Measurements from ENCODE around the gene CNKSR2. TPM values are rescaled to one million over a fixed set of nuclear protein-coding genes. Genes with fewer than 3 reads are reported as not detected.

CNKSR2 gene
- total RNA-seq, 2 donors from 2014 or later = 1.7 TPM; not detected in 1

- no peaks in the 10 kb centered on the region for H3K36me3 ChIP-seq
- H3K27ac ChIP-seq = peak overlapping the region; percentile 35 to 69
Observed at GRCh38 chrX:21666252-21666651, 292.0 kb downstream of the CNKSR2 start.

GRCh38 chrX:21666679-21667078 lies 292.5 kb downstream of the CNKSR2 start:
- Histone ChIP-seq H3K4me3 (no peak overlapping the region), H3K36me3 (no peaks in the 10 kb centered on the region), H3K9me3 (no peaks in the 10 kb centered on the region), H3K27ac (peak overlapping the region; percentile 35 to 69), H3K27me3 (no peaks in the 10 kb centered on the region), H3K4me1 (no peaks in the 10 kb centered on the region)
- TF ChIP-seq CTCF (IDR thresholded peaks at IDR 0.05) = no peak
- no peak for DNase-seq (ENCODE audit: low spot score)

More at GRCh38 chrX:21666252-21666651, 292.0 kb downstream of the CNKSR2 start:
- H3K27me3 ChIP-seq = no peaks in the 10 kb centered on the region
- no peak overlapping the region for H3K4me3 ChIP-seq
- no peaks in the 10 kb centered on the region for H3K4me1 ChIP-seq
- no peaks in the 10 kb centered on the region for H3K9me3 ChIP-seq
- DNase-seq (ENCODE audit: low spot score) = no peak
- no peak for TF ChIP-seq CTCF (IDR thresholded peaks at IDR 0.05)

GRCh38 chrX:21674430-21675186 lies 300.4 kb downstream of the CNKSR2 start:
- H3K36me3 ChIP-seq = no peaks in the 10 kb centered on the region
- H3K27me3 ChIP-seq = no peaks in the 10 kb centered on the region

GRCh38 chrX:21675931-21676330 lies 301.7 kb downstream of the CNKSR2 start:
- TF ChIP-seq CTCF (IDR thresholded peaks at IDR 0.05) = no peak
- no peak for DNase-seq (ENCODE audit: low spot score)
- Histone ChIP-seq H3K27me3 (no peaks in the 10 kb centered on the region), H3K4me3 (no peak overlapping the region), H3K9me3 (no peaks in the 10 kb centered on the region), H3K27ac (no peak overlapping the region), H3K4me1 (no peaks in the 10 kb centered on the region), H3K36me3 (no peaks in the 10 kb centered on the region)

More at GRCh38 chrX:21674430-21675186, 300.4 kb downstream of the CNKSR2 start:
- Histone ChIP-seq H3K4me1 (no peaks in the 10 kb centered on the region), H3K4me3 (no peak overlapping the region), H3K9me3 (no peaks in the 10 kb centered on the region), H3K27ac (no peak overlapping the region)
- DNase-seq (ENCODE audit: low spot score) = no peak
- TF ChIP-seq CTCF (IDR thresholded peaks at IDR 0.05) = no peak

- no peak for TF ChIP-seq CTCF (IDR thresholded peaks at IDR 0.05)
- no peaks in the 10 kb centered on the region for H3K27me3 ChIP-seq
- no peaks in the 10 kb centered on the region for H3K36me3 ChIP-seq
- no peak for DNase-seq (ENCODE audit: low spot score)
- no peaks in the 10 kb centered on the region for H3K4me1 ChIP-seq
- H3K4me3 ChIP-seq = no peak overlapping the region
- no peaks in the 10 kb centered on the region for H3K9me3 ChIP-seq
- no peak overlapping the region for H3K27ac ChIP-seq
Observed at GRCh38 chrX:21678048-21678612, 303.9 kb downstream of the CNKSR2 start.

All from right atrium auricular region (tissue), 2 donors.